ENCODE results near the gene SLC7A10.

SLC7A10 gene

DNA sequence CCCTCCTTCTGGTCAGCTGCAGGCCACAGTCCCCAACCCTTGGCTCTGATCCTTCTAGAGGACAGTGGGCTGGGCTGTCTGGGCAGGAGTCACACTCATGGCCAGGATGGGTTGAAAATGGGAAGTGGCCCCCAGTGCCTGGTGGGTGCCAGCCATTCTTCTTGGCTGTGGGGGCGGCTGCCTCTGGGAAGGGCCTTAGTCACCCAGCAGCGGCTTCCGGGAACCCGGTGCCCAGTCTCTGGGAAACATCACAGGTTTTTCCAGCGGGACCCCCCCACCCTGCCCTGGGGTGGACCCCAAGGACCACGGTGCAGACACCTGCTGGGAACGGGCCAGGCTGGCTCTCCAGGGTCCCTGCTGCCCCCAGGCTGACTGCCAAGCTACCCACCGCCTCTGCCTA is 27.3 kb upstream of the SLC7A10 start:
- DNase-seq = no peak

DNA sequence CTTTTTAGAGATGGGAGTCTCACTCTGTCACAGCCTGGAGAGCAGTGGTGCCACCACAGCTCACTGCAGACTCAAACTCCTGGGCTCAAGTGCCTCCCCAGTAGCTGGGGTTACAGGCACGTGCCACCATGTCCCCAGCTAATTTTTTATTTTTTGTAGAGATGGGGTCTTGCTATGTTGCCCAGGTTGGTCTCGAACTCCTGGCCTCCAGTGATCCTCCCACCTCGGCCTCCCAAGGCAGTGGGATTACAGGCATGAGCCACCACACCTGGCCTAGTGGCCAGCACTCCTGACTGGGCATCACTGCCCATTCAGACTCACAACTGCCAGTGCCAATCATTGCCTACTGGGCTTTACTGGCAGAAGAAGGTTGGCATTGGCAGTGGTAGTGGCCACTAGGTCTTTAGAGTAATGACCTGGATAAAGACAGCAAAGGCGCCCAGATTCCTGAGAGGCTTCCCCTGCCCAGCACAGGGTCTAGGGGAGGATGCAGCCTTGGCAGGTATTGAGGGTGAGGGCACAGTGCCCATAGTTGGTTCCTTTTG is 26.8 kb upstream of the SLC7A10 start:
- DNase-seq = no peak

GRCh38 chr19:33251526-33252090 is 26.0 kb upstream of the SLC7A10 start:
- DNase-seq = no peak

- DNase-seq = no peak
Observed at GRCh38 chr19:33251076-33251475, 25.4 kb upstream of the SLC7A10 start.

- DNase-seq = no peak
Observed at GRCh38 chr19:33250500-33250899, 24.9 kb upstream of the SLC7A10 start.

DNA sequence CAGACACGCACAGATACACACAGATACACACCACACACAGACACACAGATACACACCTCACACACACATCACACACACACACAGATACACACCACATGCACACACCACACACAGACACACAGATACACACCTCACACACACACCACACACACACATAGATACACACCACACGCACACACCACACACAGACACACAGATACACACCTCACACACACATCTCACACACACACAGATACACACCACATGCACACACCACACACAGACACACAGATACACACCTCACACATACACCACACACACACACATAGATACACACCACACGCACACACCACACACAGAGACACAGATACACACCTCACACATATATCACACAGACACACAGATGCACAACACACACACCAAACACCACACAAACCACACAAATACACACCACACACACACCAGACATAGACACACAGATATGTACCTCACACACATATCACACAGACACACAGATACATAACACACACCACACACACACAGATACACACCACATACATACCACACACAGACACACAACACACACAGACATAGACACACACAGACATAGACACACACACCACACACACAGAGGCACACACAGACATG is 24.2 kb upstream of the SLC7A10 start:
- DNase-seq = no peak

- no peak for DNase-seq
Observed at GRCh38 chr19:33248954-33249613, 23.4 kb upstream of the SLC7A10 start.

- DNase-seq = no peak
Observed at GRCh38 chr19:33248553-33248953, 22.9 kb upstream of the SLC7A10 start.

DNA sequence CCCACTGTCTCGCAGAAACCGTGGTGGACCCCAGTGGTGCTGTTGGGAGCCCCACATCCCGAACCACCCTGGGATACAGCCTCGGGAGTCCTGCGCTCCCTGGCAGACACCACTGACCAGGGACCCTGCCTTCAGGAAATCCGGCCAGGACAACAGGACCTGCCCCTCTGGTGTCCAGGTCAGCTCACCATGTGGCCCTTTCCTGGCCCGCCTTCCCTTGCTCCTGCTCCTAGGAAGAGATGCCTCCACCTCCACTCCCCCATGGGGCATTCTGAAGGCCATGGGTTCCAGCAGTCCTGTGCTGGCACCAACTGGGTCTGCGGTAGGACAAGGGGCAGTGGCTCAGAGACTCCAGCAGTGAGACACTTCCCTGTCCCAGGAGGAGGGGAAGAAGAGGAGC is 22.5 kb upstream of the SLC7A10 start:
- DNase-seq = no peak

GRCh38 chr19:33247441-33247819 is 21.8 kb upstream of the SLC7A10 start:
- DNase-seq = no peak

GRCh38 chr19:33246709-33247440 is 21.2 kb upstream of the SLC7A10 start:
- no peak for DNase-seq

DNA sequence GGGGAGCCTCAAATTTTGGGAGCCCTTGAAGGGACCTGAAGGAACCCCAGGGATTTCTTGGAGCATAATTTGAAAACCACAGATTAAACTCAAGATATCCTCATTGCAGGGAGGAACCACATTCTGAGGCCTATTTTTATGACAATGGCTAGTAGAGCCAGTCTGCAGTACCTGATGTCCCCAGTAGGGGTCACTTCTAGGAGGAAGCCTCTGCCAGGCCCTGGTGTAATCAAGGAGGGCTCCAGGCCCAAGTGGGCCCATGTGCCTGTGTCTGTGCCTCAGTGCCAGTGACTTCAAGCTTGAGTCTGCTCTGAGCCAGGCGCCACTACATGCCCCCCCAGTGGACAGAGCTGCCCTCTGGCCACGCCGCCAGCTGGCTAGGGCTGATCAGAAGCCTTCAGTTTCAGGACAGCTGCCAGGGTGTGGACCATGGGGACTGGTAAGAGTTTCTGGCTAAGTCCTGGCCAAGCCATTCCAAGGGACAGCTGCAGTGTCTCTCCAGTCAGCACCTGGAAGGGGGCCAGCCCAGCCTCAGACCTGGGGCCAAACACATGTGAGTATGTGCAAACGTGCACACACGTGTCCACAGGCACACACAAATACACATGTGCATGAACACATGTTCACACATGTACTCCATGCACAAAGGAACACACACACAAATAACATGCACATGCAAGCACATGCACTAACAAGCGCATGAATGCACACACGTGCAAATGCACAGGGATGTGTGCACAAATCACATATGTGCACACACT is 20.5 kb upstream of the SLC7A10 start:
- DNase-seq = no peak

- DNase-seq = no peak
Observed at GRCh38 chr19:33242911-33243310, 17.3 kb upstream of the SLC7A10 start.

GRCh38 chr19:33242131-33242530 is 16.5 kb upstream of the SLC7A10 start:
- DNase-seq = no peak

DNA sequence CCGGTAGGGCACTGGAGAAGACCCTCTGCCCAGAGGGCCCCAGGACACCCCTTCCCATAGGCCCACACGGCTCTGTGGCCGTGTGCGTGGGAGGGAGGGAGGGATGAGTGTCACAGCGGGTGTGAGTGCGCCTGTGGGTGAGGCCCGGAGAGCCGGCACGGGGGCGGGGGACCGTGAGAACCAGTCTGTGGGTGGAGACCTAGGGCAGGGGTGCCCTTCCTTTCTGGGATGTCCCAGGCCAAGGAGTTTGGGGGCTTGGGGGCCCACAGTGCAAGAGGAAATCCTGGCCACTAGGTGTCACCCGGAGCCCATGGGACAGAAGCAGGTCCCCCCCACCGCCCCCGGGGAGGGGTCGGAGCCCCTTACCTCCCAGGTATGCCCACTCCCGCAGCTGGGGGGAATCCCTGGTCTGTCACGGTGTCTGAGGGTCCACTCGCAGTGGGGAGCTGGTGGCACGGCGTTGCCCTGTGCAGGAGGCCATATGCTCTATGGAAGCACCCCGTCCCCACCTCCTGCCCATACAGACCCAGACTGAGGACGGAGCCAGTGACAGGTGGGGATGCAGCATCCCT is 16.0 kb upstream of the SLC7A10 start:
- DNase-seq = peak; percentile 18

DNA sequence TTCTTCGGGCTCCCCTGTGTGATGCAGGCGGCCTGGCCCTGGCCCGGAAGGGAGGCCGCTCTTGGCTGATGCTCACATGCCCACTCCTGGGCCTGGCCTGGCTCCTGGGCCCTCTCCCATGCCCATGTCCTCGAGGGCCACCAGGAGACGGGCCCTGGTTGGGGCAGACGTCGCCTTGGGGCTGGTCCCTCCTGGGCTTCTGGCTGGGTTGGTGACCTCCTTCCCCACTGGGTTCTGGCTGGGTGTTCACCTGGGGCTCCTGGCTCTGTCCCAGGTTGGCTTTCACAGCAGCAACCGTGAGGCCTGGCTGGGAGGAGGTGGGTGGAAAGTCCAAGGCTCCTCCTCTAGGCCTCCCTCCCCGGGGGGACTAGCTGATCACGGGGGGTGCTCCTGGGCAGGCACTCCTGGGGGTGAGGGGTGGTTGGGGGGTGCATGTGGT is 15.5 kb upstream of the SLC7A10 start:
- no peak for DNase-seq

GRCh38 chr19:33240181-33240771 is 14.6 kb upstream of the SLC7A10 start:
- no peak for DNase-seq

DNA sequence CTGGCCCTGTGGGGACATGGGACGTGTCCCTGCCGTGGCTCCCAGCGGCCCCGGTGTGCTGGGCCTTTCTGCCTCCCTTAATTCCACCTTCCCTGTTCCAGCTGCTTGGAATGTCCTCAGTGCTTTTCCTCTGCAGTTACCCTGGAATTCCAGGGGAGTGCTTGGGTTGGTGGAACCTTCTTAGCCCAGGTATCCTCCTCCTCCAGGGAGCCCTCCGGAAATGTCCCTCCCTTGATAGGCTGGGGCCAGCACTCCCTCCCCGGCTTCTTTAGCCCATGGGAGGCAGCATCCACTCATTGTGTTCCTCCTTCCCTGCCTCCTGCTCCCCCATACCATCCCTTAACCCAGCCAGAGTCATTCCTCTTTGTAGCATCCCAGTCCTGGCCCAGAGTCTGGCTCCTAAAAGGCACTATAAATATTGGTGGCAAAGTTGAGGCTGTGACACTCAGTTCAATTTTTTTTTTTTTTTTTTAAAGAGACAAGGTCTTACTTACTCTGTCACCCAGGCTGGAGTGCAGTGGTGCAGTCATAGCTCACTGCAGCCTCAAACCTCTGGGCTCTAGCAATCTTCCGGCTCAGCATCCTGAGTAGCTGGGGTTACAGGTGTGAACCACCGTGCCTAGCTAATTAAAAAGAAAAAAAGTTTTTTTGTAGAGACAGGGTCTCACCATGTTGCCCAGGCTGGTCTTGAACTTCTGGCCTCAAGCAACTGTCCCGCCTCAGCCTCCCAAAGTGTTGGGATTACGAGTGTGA is 13.7 kb upstream of the SLC7A10 start:
- no peak for DNase-seq

DNA sequence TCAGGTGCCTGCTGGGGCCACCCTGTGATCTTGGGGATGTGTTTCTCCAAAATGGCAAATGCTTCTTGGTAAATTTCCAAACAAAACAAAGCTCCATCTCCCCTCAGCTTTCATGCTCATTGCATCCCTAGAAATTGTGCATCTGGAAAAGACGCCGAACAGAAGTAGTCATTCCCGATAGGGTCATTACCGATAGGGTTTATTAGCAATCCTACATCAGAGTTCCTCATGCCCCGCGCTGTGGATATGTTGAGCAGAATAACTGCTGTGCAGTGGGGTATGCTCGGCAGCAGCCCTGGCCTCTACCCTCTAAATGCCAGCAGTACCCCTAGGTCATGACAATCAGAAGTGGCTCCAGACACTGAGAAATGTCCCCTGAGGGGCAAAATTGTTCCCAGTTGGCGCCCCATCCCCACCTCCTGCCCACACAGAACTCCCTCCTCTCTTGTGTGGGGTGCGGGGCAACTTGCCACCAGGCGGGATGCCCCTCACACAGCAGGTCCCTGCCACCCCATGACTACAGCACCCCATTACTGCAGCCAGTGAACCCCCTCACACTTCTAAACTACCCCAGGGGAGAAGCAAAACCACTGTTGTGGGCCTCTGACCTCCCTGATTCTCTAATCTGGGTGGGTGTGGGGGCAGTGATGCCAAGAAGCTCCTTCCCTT is 13.0 kb upstream of the SLC7A10 start:
- DNase-seq = no peak

DNA sequence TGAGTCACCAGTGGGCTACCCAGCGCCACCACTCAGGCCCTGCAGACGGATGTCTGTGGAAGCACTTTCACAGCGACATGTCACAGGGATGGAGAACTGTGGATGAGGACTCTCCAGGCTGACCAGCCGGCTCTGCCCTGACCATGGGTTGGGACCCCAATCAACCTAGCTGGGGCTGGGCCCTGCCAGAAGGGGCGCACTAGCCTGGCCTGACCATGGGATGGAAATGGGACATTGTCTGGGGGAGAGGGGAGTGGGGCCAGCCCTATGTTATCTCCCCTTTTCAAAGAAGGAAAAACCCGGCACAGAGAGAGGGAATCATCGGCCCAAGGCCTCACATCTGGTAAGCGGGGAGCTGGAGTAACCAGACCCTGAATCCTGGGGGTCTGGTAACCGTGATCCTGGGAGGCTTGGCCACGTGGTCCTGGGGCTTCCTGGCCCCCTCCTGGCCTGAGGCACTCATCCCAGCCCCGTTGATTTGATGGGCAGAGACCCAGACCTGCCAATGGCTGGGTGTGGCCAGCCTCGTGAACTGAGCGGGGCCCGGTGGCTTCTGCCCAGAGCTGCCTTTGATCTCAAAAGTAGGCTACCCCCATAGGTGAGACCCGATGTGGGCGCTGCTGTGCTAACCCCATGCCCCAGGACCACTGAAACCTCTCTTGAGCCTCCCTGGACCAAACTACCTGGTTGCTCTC is 11.2 kb upstream of the SLC7A10 start:
- DNase-seq = no peak

Data from activated T-cell treated with anti-CD3 and anti-CD28 coated beads for 4 hours (primary cell).